GM23248 (cell line): ENCODE results near the gene CCM2L.

Experiments
- EZH2 ChIP-seq: fragments of 200-600 bp; sonication (generic); IDR thresholded peaks from 2 replicates; pipeline ENCODE4 v1.6.1; 2018; ENCODE audit warnings: antibody characterized with exemption, mild to moderate bottlenecking; ENCODE audit not compliant: insufficient read depth, poor library complexity, severe bottlenecking
- EZH2phosphoT487 ChIP-seq: fragments of 200-600 bp; sonication (generic); IDR thresholded peaks from 2 replicates; pipeline ENCODE4 v1.6.1; 2018; ENCODE audit warnings: antibody characterized with exemption, moderate library complexity, mild to moderate bottlenecking, low read depth; ENCODE audit not compliant: insufficient read depth

DNA sequence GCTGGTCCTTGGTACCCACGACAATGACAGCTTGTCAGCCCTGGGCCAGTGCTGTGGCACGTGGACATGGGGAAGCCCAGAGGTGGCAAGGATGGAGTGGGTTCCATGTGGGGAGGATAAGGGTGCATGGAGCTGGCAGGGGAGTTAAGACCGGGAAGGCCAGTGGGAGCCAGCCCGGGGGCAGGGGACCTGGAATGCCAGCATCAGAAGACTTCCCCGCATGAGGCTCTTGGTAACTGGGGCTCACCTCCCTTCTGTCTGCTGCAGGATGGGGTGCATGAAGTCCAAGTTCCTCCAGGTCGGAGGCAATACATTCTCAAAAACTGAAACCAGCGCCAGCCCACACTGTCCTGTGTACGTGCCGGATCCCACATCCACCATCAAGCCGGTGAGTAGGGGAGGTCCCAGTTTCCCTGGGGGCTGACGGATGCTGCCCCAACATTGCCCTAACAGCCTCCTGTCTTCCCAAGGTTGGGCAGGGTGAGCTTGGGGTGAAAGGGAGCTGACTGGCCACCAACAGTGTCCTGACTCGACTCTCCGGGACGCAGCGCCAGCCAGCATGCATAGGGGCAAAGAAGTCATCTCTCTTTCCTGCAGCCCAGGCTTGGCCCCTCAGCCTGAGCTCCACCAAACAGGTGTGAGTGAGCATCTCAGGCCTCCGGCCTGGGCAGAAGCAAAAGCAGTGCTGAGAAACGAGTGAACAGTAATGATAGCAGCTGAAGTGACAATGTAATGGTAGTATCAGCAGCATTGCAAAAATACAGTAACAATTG lies 61.3 kb downstream of the CCM2L start:
- no peak for TF ChIP-seq EZH2
- TF ChIP-seq EZH2phosphoT487 = no peak
